ENCODE data around the gene TACC2.

TACC2 gene

GRCh38 chr10:122236690-122237306, 247.8 kb downstream of the TACC2 start:
- Histone ChIP-seq H3K4me3 (ENCODE audit: low read length) (no peak overlapping the region), H3K4me1 (ENCODE audit: insufficient read depth, low read length) (no peaks in the 10 kb centered on the region), H3K9ac (ENCODE audit: low read depth, low read length) (no peak overlapping the region), H3K27me3 (ENCODE audit: insufficient read depth, low read length) (no peaks in the 10 kb centered on the region), H3K9me3 (ENCODE audit: insufficient read depth, low read depth, low read length) (no peaks in the 10 kb centered on the region), H3K36me3 (ENCODE audit: insufficient read depth, low read depth, low read length) (peaks cover 91% of the 10 kb centered on the region), H3K27ac (ENCODE audit: low read length) (no peak overlapping the region)

- Histone ChIP-seq H3K4me1 (ENCODE audit: insufficient read depth, low read length) (no peaks in the 10 kb centered on the region), H3K27ac (ENCODE audit: low read length) (no peak overlapping the region), H3K36me3 (ENCODE audit: insufficient read depth, low read depth, low read length) (peaks cover 91% of the 10 kb centered on the region), H3K9me3 (ENCODE audit: insufficient read depth, low read depth, low read length) (no peaks in the 10 kb centered on the region), H3K27me3 (ENCODE audit: insufficient read depth, low read length) (no peaks in the 10 kb centered on the region), H3K4me3 (ENCODE audit: low read length) (no peak overlapping the region), H3K9ac (ENCODE audit: low read depth, low read length) (no peak overlapping the region)
Measured at GRCh38 chr10:122237331-122237990, 248.5 kb downstream of the TACC2 start.

- Histone ChIP-seq H3K9me3 (ENCODE audit: insufficient read depth, low read depth, low read length) (no peaks in the 10 kb centered on the region), H3K4me3 (ENCODE audit: low read length) (no peak overlapping the region), H3K27me3 (ENCODE audit: insufficient read depth, low read length) (no peaks in the 10 kb centered on the region), H3K36me3 (ENCODE audit: insufficient read depth, low read depth, low read length) (peaks cover 91% of the 10 kb centered on the region), H3K9ac (ENCODE audit: low read depth, low read length) (no peak overlapping the region), H3K27ac (ENCODE audit: low read length) (no peak overlapping the region), H3K4me1 (ENCODE audit: insufficient read depth, low read length) (no peaks in the 10 kb centered on the region)
Measured at GRCh38 chr10:122239578-122240257, 250.8 kb downstream of the TACC2 start.

GRCh38 chr10:122240401-122240800, 251.4 kb downstream of the TACC2 start:
- Histone ChIP-seq H3K27me3 (ENCODE audit: insufficient read depth, low read length) (no peaks in the 10 kb centered on the region), H3K4me1 (ENCODE audit: insufficient read depth, low read length) (no peaks in the 10 kb centered on the region), H3K9ac (ENCODE audit: low read depth, low read length) (no peak overlapping the region), H3K9me3 (ENCODE audit: insufficient read depth, low read depth, low read length) (no peaks in the 10 kb centered on the region), H3K4me3 (ENCODE audit: low read length) (no peak overlapping the region), H3K36me3 (ENCODE audit: insufficient read depth, low read depth, low read length) (peaks cover 97% of the 10 kb centered on the region), H3K27ac (ENCODE audit: low read length) (no peak overlapping the region)

- H3K27ac ChIP-seq (ENCODE audit: low read length), result no peak overlapping the region
- H3K4me1 ChIP-seq (ENCODE audit: insufficient read depth, low read length), result no peaks in the 10 kb centered on the region
- H3K4me3 ChIP-seq (ENCODE audit: low read length), result no peak overlapping the region
- H3K27me3 ChIP-seq (ENCODE audit: insufficient read depth, low read length), result no peaks in the 10 kb centered on the region
- H3K36me3 ChIP-seq (ENCODE audit: insufficient read depth, low read depth, low read length), result peaks cover 96% of the 10 kb centered on the region
- no peak overlapping the region for H3K9ac ChIP-seq (ENCODE audit: low read depth, low read length)
- no peaks in the 10 kb centered on the region for H3K9me3 ChIP-seq (ENCODE audit: insufficient read depth, low read depth, low read length)
Measured at GRCh38 chr10:122241836-122242235, 252.9 kb downstream of the TACC2 start.

- Histone ChIP-seq H3K27me3 (ENCODE audit: insufficient read depth, low read length) (no peaks in the 10 kb centered on the region), H3K4me3 (ENCODE audit: low read length) (no peak overlapping the region), H3K9me3 (ENCODE audit: insufficient read depth, low read depth, low read length) (no peaks in the 10 kb centered on the region), H3K9ac (ENCODE audit: low read depth, low read length) (no peak overlapping the region), H3K27ac (ENCODE audit: low read length) (no peak overlapping the region), H3K4me1 (ENCODE audit: insufficient read depth, low read length) (no peaks in the 10 kb centered on the region), H3K36me3 (ENCODE audit: insufficient read depth, low read depth, low read length) (peaks cover 89% of the 10 kb centered on the region)
Measured at GRCh38 chr10:122243550-122243949, 254.6 kb downstream of the TACC2 start.

GRCh38 chr10:122244001-122244975, 255.3 kb downstream of the TACC2 start:
- Histone ChIP-seq H3K27ac (ENCODE audit: low read length) (no peak overlapping the region), H3K4me1 (ENCODE audit: insufficient read depth, low read length) (no peaks in the 10 kb centered on the region), H3K36me3 (ENCODE audit: insufficient read depth, low read depth, low read length) (peaks cover 89% of the 10 kb centered on the region), H3K27me3 (ENCODE audit: insufficient read depth, low read length) (no peaks in the 10 kb centered on the region), H3K9me3 (ENCODE audit: insufficient read depth, low read depth, low read length) (no peaks in the 10 kb centered on the region), H3K9ac (ENCODE audit: low read depth, low read length) (no peak overlapping the region), H3K4me3 (ENCODE audit: low read length) (no peak overlapping the region)

- Histone ChIP-seq H3K27ac (ENCODE audit: low read length) (no peak overlapping the region), H3K36me3 (ENCODE audit: insufficient read depth, low read depth, low read length) (peaks cover 89% of the 10 kb centered on the region), H3K4me1 (ENCODE audit: insufficient read depth, low read length) (no peaks in the 10 kb centered on the region), H3K9me3 (ENCODE audit: insufficient read depth, low read depth, low read length) (no peaks in the 10 kb centered on the region), H3K27me3 (ENCODE audit: insufficient read depth, low read length) (no peaks in the 10 kb centered on the region), H3K4me3 (ENCODE audit: low read length) (no peak overlapping the region), H3K9ac (ENCODE audit: low read depth, low read length) (no peak overlapping the region)
Measured at GRCh38 chr10:122245136-122245535, 256.2 kb downstream of the TACC2 start.

GRCh38 chr10:122245897-122246296, 256.9 kb downstream of the TACC2 start:
- Histone ChIP-seq H3K9ac (ENCODE audit: low read depth, low read length) (no peak overlapping the region), H3K4me1 (ENCODE audit: insufficient read depth, low read length) (no peaks in the 10 kb centered on the region), H3K9me3 (ENCODE audit: insufficient read depth, low read depth, low read length) (no peaks in the 10 kb centered on the region), H3K4me3 (ENCODE audit: low read length) (no peak overlapping the region), H3K27ac (ENCODE audit: low read length) (no peak overlapping the region), H3K36me3 (ENCODE audit: insufficient read depth, low read depth, low read length) (peaks cover 82% of the 10 kb centered on the region), H3K27me3 (ENCODE audit: insufficient read depth, low read length) (no peaks in the 10 kb centered on the region)

- Histone ChIP-seq H3K27ac (ENCODE audit: low read length) (no peak overlapping the region), H3K9ac (ENCODE audit: low read depth, low read length) (no peak overlapping the region), H3K36me3 (ENCODE audit: insufficient read depth, low read depth, low read length) (peaks cover 80% of the 10 kb centered on the region), H3K9me3 (ENCODE audit: insufficient read depth, low read depth, low read length) (no peaks in the 10 kb centered on the region), H3K27me3 (ENCODE audit: insufficient read depth, low read length) (no peaks in the 10 kb centered on the region), H3K4me3 (ENCODE audit: low read length) (no peak overlapping the region), H3K4me1 (ENCODE audit: insufficient read depth, low read length) (no peaks in the 10 kb centered on the region)
Measured at GRCh38 chr10:122246830-122247520, 258.0 kb downstream of the TACC2 start.
